Activated CD8-positive, alpha-beta memory T cell treated with anti-CD3 and anti-CD28 coated beads, Interleukin-2, amount 50 U/mL, for 1 hour (primary cell): ENCODE data around the gene AFG1L.
"Not testable (repeated sequence)": the region's sequence is repeated elsewhere in the genome, so short reads cannot be mapped to it uniquely, and the experiment has no call there.

ENCODE experiments used
- DNase-seq: peaks from one replicate; pipeline ENCODE4 v3.0.0-alpha.2; 2020; ENCODE audit errors: extremely low read depth

Gene AFG1L

DNA sequence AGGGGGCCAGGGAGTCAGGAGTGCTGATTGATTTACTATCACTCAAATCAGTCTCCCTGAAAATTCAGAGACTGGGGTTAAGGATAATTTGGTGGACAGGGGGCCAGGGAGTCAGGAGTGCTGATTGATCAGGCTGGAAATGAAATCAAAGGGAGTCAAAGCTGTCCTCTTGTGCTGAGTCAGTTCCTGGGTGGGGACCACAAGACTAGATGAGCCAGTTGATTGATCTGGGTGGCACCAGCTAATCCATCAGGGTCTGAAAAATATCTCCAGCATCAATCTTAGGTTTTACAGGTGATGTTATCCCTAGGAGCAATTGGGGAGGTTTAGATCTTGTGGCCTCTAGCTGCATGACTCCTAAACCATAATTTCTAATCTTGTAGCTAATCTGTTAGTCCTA lies 6.1 kb upstream of the AFG1L start:
- DNase-seq: no peak

GRCh38 chr6:108291091-108291490 lies 3.8 kb upstream of the AFG1L start:
- no peak for DNase-seq

GRCh38 chr6:108292561-108292960 lies 2.3 kb upstream of the AFG1L start:
- DNase-seq: not testable (repeated sequence)

- DNase-seq: no peak
Measured at GRCh38 chr6:108293527-108294296, 1.1 kb upstream of the AFG1L start.

DNA sequence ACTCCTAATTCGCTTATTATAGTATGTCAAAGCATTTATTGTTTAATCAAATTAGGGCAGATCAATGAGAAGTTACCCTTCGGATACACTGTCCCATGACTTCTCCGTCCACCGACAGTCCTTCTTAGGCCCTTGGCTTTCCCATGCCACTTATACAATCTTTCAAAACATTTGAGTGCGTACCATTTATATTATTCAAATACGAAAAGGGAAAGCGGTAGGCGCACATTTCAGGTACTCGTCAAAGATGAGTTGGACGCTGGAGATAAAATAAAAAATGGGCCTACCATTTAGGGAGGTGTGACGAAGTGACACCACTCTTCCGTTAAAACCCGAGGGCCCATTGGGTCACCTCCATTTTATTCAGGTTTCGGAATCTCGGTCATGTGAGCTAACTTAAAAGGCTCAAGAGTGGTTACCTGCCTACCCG lies 542 bp upstream of the AFG1L start:
- no peak for DNase-seq

DNA sequence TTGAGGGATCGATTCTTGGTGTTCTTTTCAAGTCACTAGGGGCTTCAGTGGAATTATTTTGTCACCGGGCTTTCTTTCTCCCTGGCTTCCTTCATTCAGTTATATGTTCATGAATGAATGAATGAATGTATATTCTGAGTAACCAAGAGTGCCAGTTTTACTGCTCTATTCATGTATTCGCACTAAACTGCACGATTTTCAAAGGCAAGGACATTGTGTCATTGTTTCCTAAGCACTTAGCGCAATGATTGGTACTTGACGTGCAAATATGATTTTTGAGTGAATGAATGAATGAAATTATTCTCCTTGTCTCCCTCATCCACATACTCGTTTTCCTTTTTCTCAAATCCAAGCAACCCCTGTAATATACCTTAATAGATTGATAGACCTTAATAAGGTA lies 822 bp downstream of the AFG1L start:
- no peak for DNase-seq

DNA sequence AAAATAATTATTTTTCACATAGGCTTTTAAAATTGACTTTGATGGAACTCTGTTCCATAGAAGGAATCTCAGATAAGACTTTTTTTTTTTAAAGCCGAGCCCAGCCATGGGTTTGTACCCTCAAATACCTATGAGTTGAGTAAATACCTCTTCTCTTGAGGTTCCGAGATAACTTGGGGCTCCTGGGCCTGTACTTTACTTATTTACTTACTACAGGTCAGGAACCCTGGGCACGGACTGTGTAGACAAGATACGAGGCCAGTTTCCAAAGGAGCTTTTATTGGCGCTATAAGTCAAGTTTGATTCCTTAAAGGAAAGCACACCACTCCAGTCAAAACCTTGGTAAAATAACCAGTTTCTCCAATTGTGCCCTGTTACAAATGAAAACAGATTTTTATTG lies 7.5 kb downstream of the AFG1L start:
- no peak for DNase-seq

- DNase-seq: no peak
Measured at GRCh38 chr6:108304646-108305045, 9.8 kb downstream of the AFG1L start.

DNA sequence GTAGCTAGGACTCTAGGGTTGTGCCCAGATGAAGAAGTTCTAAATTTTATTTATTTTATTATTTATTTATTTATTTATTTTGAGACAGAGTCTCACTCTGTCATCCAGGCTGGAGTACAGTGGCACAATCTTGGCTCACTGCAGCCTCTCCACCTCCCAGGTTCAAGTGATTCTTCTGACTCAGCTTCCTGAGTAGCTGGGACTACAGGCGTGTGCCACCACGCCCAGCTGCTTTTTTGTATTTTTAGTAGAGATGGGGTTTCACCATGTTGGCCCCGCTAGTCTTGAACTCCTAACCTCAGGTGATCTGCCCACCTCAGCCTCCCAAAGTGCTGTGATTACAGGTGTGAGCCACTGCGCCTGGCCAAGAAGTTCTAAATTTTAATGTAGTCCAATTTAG lies 13.8 kb downstream of the AFG1L start:
- not testable (repeated sequence) for DNase-seq

- no peak for DNase-seq
Measured at GRCh38 chr6:108309844-108310243, 15.0 kb downstream of the AFG1L start.

DNA sequence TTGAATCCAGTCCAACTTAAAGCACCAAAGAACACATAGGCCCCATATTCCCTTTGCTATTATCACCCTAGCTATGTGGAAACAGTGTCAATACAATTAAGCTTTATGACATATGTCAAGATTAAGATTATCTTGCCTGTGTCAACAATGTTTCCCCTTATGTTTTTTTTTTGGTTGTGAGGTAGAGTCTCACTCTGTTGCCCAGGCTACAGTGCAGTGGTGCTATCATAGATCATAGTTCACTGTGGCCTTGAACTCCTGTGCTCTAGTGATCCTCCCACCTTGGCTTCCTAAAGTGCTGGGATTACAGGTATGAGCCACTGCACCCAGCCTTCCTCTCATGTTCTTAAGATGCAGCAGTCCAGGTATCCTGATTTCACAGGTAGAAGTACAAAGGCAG lies 17.8 kb downstream of the AFG1L start:
- no peak for DNase-seq

DNA sequence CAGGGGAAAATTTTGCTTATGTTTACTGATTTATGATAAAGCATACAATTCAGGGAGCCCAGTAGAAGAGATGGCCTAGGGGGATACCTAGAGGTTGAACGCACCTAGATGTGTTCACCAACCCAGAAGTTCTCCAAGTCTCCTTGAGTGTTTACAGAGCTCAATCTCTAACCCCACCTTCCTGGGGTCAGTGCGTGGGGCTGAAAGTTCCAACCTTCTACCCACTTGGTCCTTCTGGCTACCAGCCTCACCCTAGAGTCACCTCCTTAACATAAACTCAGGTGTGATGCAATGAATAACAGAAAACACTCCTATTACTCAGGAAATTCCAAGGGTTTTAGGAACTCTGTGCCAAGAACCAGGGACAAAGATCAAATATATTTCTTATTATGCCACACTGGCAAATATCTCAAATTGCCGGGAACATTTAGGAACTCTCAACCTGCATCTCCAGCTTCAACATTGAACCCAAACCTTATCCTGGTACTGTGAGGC lies 26.4 kb downstream of the AFG1L start:
- no peak for DNase-seq

DNA sequence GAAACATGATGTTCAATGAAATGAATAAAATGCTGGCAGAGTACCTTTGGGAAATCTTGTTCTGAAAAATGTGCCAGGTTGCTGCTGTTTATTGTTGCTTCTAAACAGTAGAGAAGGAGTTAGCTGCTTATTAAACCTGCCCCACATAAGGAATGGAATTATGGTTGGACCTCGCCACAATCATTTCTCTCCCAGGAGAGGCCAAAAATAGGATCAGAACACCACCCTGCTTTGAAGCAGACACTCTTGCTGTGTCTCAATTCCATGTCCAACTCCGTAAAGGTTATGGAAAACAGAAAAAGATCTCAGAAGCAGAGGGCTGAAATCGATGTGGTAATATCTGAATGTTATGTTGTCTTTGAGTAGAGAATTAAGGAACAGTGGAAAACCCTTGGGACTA lies 27.9 kb downstream of the AFG1L start:
- DNase-seq: no peak

DNA sequence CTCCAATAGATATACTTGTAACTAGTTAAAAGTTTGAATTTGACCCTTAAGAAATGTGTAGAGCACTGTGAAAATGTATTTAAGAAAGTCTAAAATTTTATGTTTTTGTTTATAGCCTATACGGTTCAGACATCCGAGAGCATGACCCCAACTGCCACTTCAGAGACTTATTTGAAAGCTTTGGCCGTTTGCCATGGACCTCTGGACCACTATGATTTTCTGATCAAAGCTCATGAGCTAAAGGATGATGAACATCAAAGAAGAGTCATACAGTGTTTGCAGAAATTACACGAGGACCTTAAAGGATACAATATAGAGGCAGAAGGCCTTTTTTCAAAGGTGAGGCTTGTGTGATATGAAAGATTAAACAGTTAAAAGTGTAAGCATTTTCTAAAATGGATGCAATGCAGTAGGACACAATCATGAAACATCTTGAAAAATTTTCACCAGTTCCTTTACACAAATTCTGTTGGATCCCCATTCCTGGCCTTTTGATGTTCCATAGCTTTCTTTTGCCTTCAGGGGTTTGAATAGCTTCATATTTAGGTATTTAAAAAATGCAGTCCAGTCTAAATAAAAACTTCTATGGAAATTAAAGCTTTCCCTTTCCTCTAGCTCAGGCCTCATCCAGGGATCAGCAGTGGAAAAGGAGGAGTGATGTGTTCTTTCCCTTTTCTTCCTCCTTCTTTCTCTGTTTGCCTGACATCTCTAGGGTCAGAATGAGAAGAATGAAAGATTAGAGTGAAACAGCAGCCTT lies 29.0 kb downstream of the AFG1L start:
- no peak for DNase-seq

GRCh38 chr6:108330221-108330785 lies 35.4 kb downstream of the AFG1L start:
- not testable (repeated sequence) for DNase-seq

GRCh38 chr6:108330806-108331205 lies 36.0 kb downstream of the AFG1L start:
- no peak for DNase-seq

GRCh38 chr6:108331982-108332381 lies 37.1 kb downstream of the AFG1L start:
- DNase-seq: no peak

DNA sequence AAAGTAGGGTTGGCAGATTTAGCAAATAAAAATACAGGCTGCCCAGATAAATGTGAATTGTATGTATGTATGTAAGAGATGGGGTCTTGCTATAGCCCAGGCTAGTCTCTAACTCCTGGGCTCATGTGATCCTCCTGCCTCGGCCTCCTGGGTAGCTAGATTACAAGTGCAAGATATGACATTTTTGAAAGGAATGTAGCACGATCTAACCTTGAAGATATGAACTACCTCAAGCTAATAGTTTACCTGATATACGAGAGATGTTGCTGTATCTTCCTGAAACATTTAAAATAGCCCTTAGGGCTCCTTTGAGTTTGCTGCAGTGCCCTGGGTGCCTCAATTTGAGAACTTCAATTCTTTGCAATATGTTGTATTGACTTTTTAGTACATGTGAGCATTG lies 42.1 kb downstream of the AFG1L start:
- no peak for DNase-seq

- no peak for DNase-seq
Measured at GRCh38 chr6:108337721-108338120, 42.9 kb downstream of the AFG1L start.

- no peak for DNase-seq
Measured at GRCh38 chr6:108341372-108341771, 46.5 kb downstream of the AFG1L start.

GRCh38 chr6:108343894-108344293 lies 49.0 kb downstream of the AFG1L start:
- DNase-seq: no peak

DNA sequence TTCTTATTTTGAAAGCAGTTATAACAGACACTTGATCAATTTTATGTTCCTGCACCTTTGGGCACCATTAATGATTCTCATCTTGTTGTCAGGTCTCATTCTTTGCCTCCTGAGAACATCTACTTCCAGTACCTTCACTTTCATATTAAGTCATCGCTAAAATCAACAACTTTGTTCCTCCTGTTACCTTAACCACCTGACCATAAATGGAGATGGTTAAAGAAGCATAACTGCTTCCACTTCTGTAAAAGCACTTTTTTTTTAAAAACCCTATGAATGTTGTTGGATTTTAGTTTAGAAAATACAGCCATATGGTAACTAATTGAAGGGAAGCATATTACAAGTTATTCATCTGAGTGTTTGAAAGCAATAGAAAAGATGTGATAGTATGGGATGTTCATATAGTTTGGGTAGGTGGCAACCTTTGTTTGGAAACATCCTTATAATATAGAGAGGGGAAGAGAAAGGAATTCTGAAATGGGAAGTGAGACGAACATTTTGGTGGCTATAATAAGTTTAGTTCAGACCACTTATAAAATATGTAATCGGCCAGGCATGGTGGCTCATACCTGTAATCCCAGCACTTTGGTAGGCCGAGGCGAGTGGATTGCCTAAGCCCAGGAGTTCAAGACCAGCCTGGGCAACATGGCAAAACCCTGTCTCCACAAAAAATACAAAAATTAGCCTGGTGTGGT lies 53.9 kb downstream of the AFG1L start:
- no peak for DNase-seq
